Left lung (tissue), 10 donors: ENCODE results near the gene C12orf76. TPM values are rescaled to one million over a fixed set of nuclear protein-coding genes. Genes with fewer than 3 reads are reported as not detected.

ENCODE experiments used
- ATAC-seq: fragments of 200-7000 bp; cut with Tn5 transposase; one replicate; pipeline ENCODE4 v1.9.1; 2020; ENCODE audit warnings: moderate library complexity
- DNase-seq, 4 donors: peaks; one replicate each; pipeline ENCODE4 v3.0.0-alpha.2; 2013 to 2020
- H3K27ac ChIP-seq, 2 donors: fragments of 200-600 bp; sonication (generic) in 1 of 2; one replicate each; pipeline versions ENCODE4 v1.5.0 to v1.8.0; 2020 to 2021
- H3K27me3 ChIP-seq, 2 donors: fragments of 200-600 bp; sonication (generic) in 1 of 2; one replicate each; pipeline versions ENCODE4 v1.5.0 to v1.8.0; 2020 to 2021
- H3K36me3 ChIP-seq, 2 donors: fragments of 200-600 bp; sonication (generic) in 1 of 2; one replicate each; pipeline versions ENCODE4 v1.5.0 to v1.8.0; 2020 to 2021
- H3K4me1 ChIP-seq, 2 donors: fragments of 200-600 bp; one replicate each; pipeline ENCODE4 v1.8.0; 2021
- H3K4me3 ChIP-seq, 2 donors: fragments of 200-600 bp; sonication (generic) in 1 of 2; one replicate each; pipeline versions ENCODE4 v1.5.0 to v1.8.0; 2020 to 2021; ENCODE audit warnings: mild to moderate bottlenecking in 1 of 2
- H3K9me3 ChIP-seq, 2 donors: fragments of 200-600 bp; sonication (generic) in 1 of 2; one replicate each; pipeline versions ENCODE4 v1.5.0 to v1.8.0; 2020 to 2021
- CTCF ChIP-seq, 2 donors: fragments of 200-600 bp; sonication (generic) in 1 of 2; IDR thresholded peaks; one replicate each; pipeline versions ENCODE4 v1.5.0 to v1.8.0; 2021; ENCODE audit warnings: antibody characterized with exemption in 2 of 2
- intact Hi-C, 2 donors: fragments of 100-400 bp; cut with DNase I; formaldehyde crosslinking; loops; one replicate each; pipeline versions ENCODE4 v1.11.2 to v1.14.2; 2022
- polyA plus RNA-seq, 6 donors: library from polyadenylated mRNA; unstranded; fragments of 120-200 nt; gene quantifications; one replicate each; pipeline ENCODE4 v1.2.1, GENCODE V29; 2013; ENCODE audit not compliant: insufficient read length in 6 of 6
- total RNA-seq, 2 donors: library from RNA; stranded (reverse); fragmentation: NEBNext Ultra II Directional; extraction: Animal tissue kit (Norgen Biotek cat#: 25700); gene quantifications; one replicate each; pipeline ENCODE4 v1.2.1, GENCODE V29; 2021
- donor health status: DM: no; HTN: yes; CAD: no.
- donor health status: DM: no; HTN: no; CAD: no.

The C12orf76 gene
- total and polyA plus RNA-seq, 8 donors: 13.9 to 36.6 (median 34.5) TPM

GRCh38 chr12:109995686-109996482 lies 52.4 kb downstream of the C12orf76 start, which contains the start of gene GIT2:
Gene GIT2, minus strand, starts transcription at chr12:109996368. Its CDS starts 144 bp downstream, at chr12:109996224.
- H3K4me3 ChIP-seq: peak within 1 kb of the TSS; percentile 96 to 99
- H3K27me3 ChIP-seq: no peaks in the 10 kb centered on the region
- peaks cover 8 to 60% of the 10 kb centered on the region in 2 donors for H3K4me1 ChIP-seq
- intact Hi-C loops: no loop called here
- ATAC-seq (peak; percentile 85), DNase-seq (peak; percentile 87 to 98 (median 95))
- H3K9me3 ChIP-seq: no peaks in the 10 kb centered on the region
- no peak for TF ChIP-seq CTCF (IDR thresholded peaks at IDR 0.05)
- H3K36me3 ChIP-seq: peaks cover 0 to 9% of the 10 kb centered on the region in 2 donors
- H3K27ac ChIP-seq: peak within 1 kb of the TSS; percentile 85 to 99

- intact Hi-C loops: no loop called here
- no peaks in the 10 kb centered on the region for H3K9me3 ChIP-seq
- no peak for ATAC-seq
These were observed 53.0 kb downstream of the C12orf76 start for GRCh38 chr12:109995361-109995685.

GRCh38 chr12:109994401-109995175 lies 53.7 kb downstream of the C12orf76 start:
- intact Hi-C loops: no loop called here

More at GRCh38 chr12:109995361-109995685, 53.0 kb downstream of the C12orf76 start:
- H3K36me3 ChIP-seq: peaks cover 0 to 15% of the 10 kb centered on the region in 2 donors
- no peak for DNase-seq
- no peaks in the 10 kb centered on the region for H3K27me3 ChIP-seq
- H3K4me3 ChIP-seq: peak overlapping the region; percentile 96 to 99
- peak overlapping the region; percentile 85 to 99 for H3K27ac ChIP-seq
- peaks cover 8 to 54% of the 10 kb centered on the region in 2 donors for H3K4me1 ChIP-seq
- TF ChIP-seq CTCF (IDR thresholded peaks at IDR 0.05): no peak

GRCh38 chr12:109993091-109993490 lies 55.2 kb downstream of the C12orf76 start:
- Histone ChIP-seq H3K4me1 (peaks cover 8 to 45% of the 10 kb centered on the region in 2 donors), H3K27ac (no peak overlapping the region), H3K9me3 (no peaks in the 10 kb centered on the region), H3K36me3 (peaks cover 0 to 36% of the 10 kb centered on the region in 2 donors), H3K4me3 (no peak overlapping the region), H3K27me3 (no peaks in the 10 kb centered on the region)
- intact Hi-C loops: no loop called here
- TF ChIP-seq CTCF (IDR thresholded peaks at IDR 0.05): no peak
- no peak for DNase-seq
- no peak for ATAC-seq

More at GRCh38 chr12:109994401-109995175, 53.7 kb downstream of the C12orf76 start:
- Histone ChIP-seq H3K36me3 (peaks cover 0 to 21% of the 10 kb centered on the region in 2 donors), H3K4me3 (peak overlapping the region; percentile 96 to 99), H3K27ac (peak overlapping the region; percentile 85 to 99), H3K27me3 (no peaks in the 10 kb centered on the region), H3K9me3 (no peaks in the 10 kb centered on the region), H3K4me1 (peaks cover 8 to 52% of the 10 kb centered on the region in 2 donors)
- no peak for DNase-seq
- no peak for TF ChIP-seq CTCF (IDR thresholded peaks at IDR 0.05)
- ATAC-seq: no peak

- H3K36me3 ChIP-seq: peaks cover 0 to 51% of the 10 kb centered on the region in 2 donors
- no peak overlapping the region for H3K4me3 ChIP-seq
- DNase-seq: no peak
- no peaks in the 10 kb centered on the region for H3K9me3 ChIP-seq
- H3K27me3 ChIP-seq: no peaks in the 10 kb centered on the region
- peaks cover 7 to 32% of the 10 kb centered on the region in 2 donors for H3K4me1 ChIP-seq
- H3K27ac ChIP-seq: no peak overlapping the region
- ATAC-seq: no peak
- intact Hi-C loops: no loop called here
- TF ChIP-seq CTCF (IDR thresholded peaks at IDR 0.05): no peak
These were observed 56.7 kb downstream of the C12orf76 start for GRCh38 chr12:109991586-109991985.
